Small intestine (tissue), 7 donors: ENCODE results near the gene OR7G3. TPM values are rescaled to one million over a fixed set of nuclear protein-coding genes. Genes with fewer than 3 reads are reported as not detected.

Experiments
- DNase-seq, 2 donors: peaks; one replicate each; pipeline versions ENCODE4 v3.0.0 to v3.0.0-alpha.2; 2013
- FAIRE-seq: peaks from 2 replicates; lab custom pipeline; 2012; peaks lifted over from hg19 to GRCh38; lab: Jason Lieb, UNC
- H3K27ac ChIP-seq, 3 donors: one replicate each; pipeline ENCODE4 v1.5.1; 2013; ENCODE audit warnings: low read length in 2 of 3, mild to moderate bottlenecking in 2 of 3, control low read depth in 1 of 3, inconsistent platforms in 1 of 3, low read depth in 1 of 3, moderate library complexity in 1 of 3
- H3K27me3 ChIP-seq, 3 donors: one replicate each; pipeline ENCODE4 v1.6.1; 2013; ENCODE audit warnings: low read length in 3 of 3, inconsistent platforms in 1 of 3; ENCODE audit not compliant: control insufficient read depth in 3 of 3, insufficient read depth in 3 of 3
- H3K36me3 ChIP-seq, 3 donors: one replicate each; pipeline ENCODE4 v1.6.1; 2013; ENCODE audit warnings: low read length in 3 of 3, inconsistent platforms in 1 of 3, low read depth in 1 of 3, mild to moderate bottlenecking in 1 of 3, moderate library complexity in 1 of 3; ENCODE audit not compliant: control insufficient read depth in 3 of 3, insufficient read depth in 2 of 3
- H3K4me1 ChIP-seq, 3 donors: one replicate each; pipeline ENCODE4 v1.6.1; 2013; ENCODE audit warnings: low read length in 2 of 3, inconsistent platforms in 1 of 3, low read depth in 1 of 3, mild to moderate bottlenecking in 1 of 3, moderate library complexity in 1 of 3; ENCODE audit not compliant: control insufficient read depth in 3 of 3, insufficient read depth in 2 of 3
- H3K4me3 ChIP-seq, 3 donors: one replicate each; pipeline ENCODE4 v1.5.1; 2013; ENCODE audit warnings: low read length in 3 of 3, control low read depth in 1 of 3, inconsistent platforms in 1 of 3, low read depth in 1 of 3, mild to moderate bottlenecking in 1 of 3, moderate library complexity in 1 of 3
- H3K9me3 ChIP-seq, 2 donors: one replicate each; pipeline ENCODE4 v1.6.1; 2013; ENCODE audit warnings: low read depth in 1 of 2, low read length in 1 of 2; ENCODE audit not compliant: control insufficient read depth in 2 of 2, insufficient read depth in 1 of 2
- WGBS, 3 donors: extraction: QIAGEN DNeasy Blood & Tissue Kit; methylation state at CpG; one replicate each; pipeline ENCODE4 v1.1.7; 2013; 5-methylcytosine and 5-hydroxymethylcytosine counted together
- polyA plus RNA-seq, 4 donors: library from polyadenylated mRNA; stranded (reverse) in 3 of 4; unstranded in 1 of 4; fragments of 200-250 nt in 3 of 4; fragments of 120-200 nt in 1 of 4; gene quantifications; one replicate each; pipeline versions ENCODE4 v1.2.1 to v1.2.3, GENCODE V29; 2013
- donor health status: healthy with polysubstance abuse.
- donor health status: control.
- donor health status: control.
- donor health status: Bipolar disorder and iron deficiency.
- donor health status: healthy.

The OR7G3 gene
- polyA plus RNA-seq, 4 donors, result not detected

- H3K9me3 ChIP-seq, result no peaks in the 10 kb centered on the region
- no peaks in the 10 kb centered on the region for H3K27me3 ChIP-seq
- FAIRE-seq (no peak), DNase-seq (no peak)
- H3K36me3 ChIP-seq, result no peaks in the 10 kb centered on the region
- no peaks in the 10 kb centered on the region for H3K4me1 ChIP-seq
- 42 to 60% (median 58%) methylated on average over 2 of the region's 2 CpGs for WGBS, 3 donors
- H3K27ac ChIP-seq, result no peak within 1 kb of the TSS
- no peak within 1 kb of the TSS for H3K4me3 ChIP-seq
These were observed 40.0 kb downstream of the OR7G3 start, which contains the start of gene OR1M1 for GRCh38 chr19:9086761-9087160. Gene OR1M1 (plus strand): TSS chr19:9087061. CDS start chr19:9093245, 6,184 bp downstream.

GRCh38 chr19:9078651-9079050 lies 48.1 kb downstream of the OR7G3 start:
- FAIRE-seq (no peak), DNase-seq (no peak)

GRCh38 chr19:9076901-9077300 lies 49.8 kb downstream of the OR7G3 start:
- Histone ChIP-seq H3K36me3 (no peaks in the 10 kb centered on the region), H3K4me3 (no peak overlapping the region), H3K9me3 (no peaks in the 10 kb centered on the region), H3K4me1 (peaks cover 0 to 3% (median 0%) of the 10 kb centered on the region in 3 donors), H3K27ac (no peak overlapping the region), H3K27me3 (no peaks in the 10 kb centered on the region)
- FAIRE-seq (no peak), DNase-seq (no peak)
- 80 to 88% (median 84%) methylated on average over 10 of the region's 10 CpGs for whole genome bisulfite sequencing, 3 donors

More at GRCh38 chr19:9078651-9079050, 48.1 kb downstream of the OR7G3 start:
- Histone ChIP-seq H3K9me3 (no peaks in the 10 kb centered on the region), H3K27ac (no peak overlapping the region), H3K27me3 (no peaks in the 10 kb centered on the region), H3K4me3 (no peak overlapping the region), H3K4me1 (peaks cover 0 to 3% (median 0%) of the 10 kb centered on the region in 3 donors), H3K36me3 (no peaks in the 10 kb centered on the region)
- 59 to 70% (median 61%) methylated on average over 4 of the region's 4 CpGs for WGBS, 3 donors

Other genes starting within 250 kb of the OR7G3 start
- under 1 TPM in 1 of 4 donors, not detected in 3; under 0.01 TPM for gene MUC16, start 116.5 kb downstream of the OR7G3 start, polyA plus RNA-seq
- gene OR1M1, start 39.9 kb downstream of the OR7G3 start, polyA plus RNA-seq, result not detected
- gene OR7G2, start 19.5 kb downstream of the OR7G3 start, polyA plus RNA-seq, result not detected
- not detected for gene OR7G1, start 11.2 kb downstream of the OR7G3 start, polyA plus RNA-seq
- gene ZNF317, start 13.4 kb upstream of the OR7G3 start, polyA plus RNA-seq, result 10 to 100 TPM; 15.2 to 35.1 (median 29.8) TPM
- under 1 TPM in 2 of 4 donors, not detected in 2; 0.01 to 0.04 TPM for gene OR7D2, start 52.0 kb upstream of the OR7G3 start, polyA plus RNA-seq
- gene OR7D4, start 92.6 kb upstream of the OR7G3 start, polyA plus RNA-seq, result not detected
- gene OR7E24, start 124.0 kb upstream of the OR7G3 start, polyA plus RNA-seq, result not detected
- 1 to 10 TPM in 3 of 4 donors, under 1 TPM in 1; 0.22 to 3.8 (median 1.4) TPM for gene ZNF699, start 182.9 kb upstream of the OR7G3 start, polyA plus RNA-seq
- 1 to 10 TPM; 3.8 to 9.9 (median 7.1) TPM for gene ZNF559, start 197.2 kb upstream of the OR7G3 start, polyA plus RNA-seq
- 1 to 10 TPM in 2 of 4 donors, under 1 TPM in 1, not detected in 1; 0.27 to 2.6 (median 1.0) TPM for gene ZNF177, start 236.1 kb upstream of the OR7G3 start, polyA plus RNA-seq